GM12864 (cell line): Measurements from ENCODE around the gene MIA2.

Experiments used
- DNase-seq: peaks from one replicate; pipeline ENCODE4 v3.0.0-alpha.2; 2011; ENCODE audit warnings: low read depth
- H3K4me3 ChIP-seq: 2 replicates; pipeline ENCODE4 v1.5.1; 2011; ENCODE audit warnings: mild to moderate bottlenecking, low read depth, low read length, control low read depth
- CTCF ChIP-seq: IDR thresholded peaks from 2 replicates; pipeline ENCODE4 v1.5.1; 2011; ENCODE audit warnings: low read depth, mild to moderate bottlenecking, moderate library complexity, low read length, control low read depth, inconsistent platforms; ENCODE audit errors: missing control alignments

Gene MIA2

GRCh38 chr14:39366460-39367386 lies 133.0 kb downstream of the MIA2 start:
- DNase-seq, result no peak

GRCh38 chr14:39367387-39367751 lies 133.7 kb downstream of the MIA2 start:
- DNase-seq, result no peak
- no peak for TF ChIP-seq CTCF
- no peak overlapping the region for H3K4me3 ChIP-seq

More at GRCh38 chr14:39366460-39367386, 133.0 kb downstream of the MIA2 start:
- H3K4me3 ChIP-seq, result no peak overlapping the region
- TF ChIP-seq CTCF, result no peak

GRCh38 chr14:39368261-39368959 lies 134.7 kb downstream of the MIA2 start:
- TF ChIP-seq CTCF, result peak; percentile 42
- peak; percentile 13 for DNase-seq
- no peak overlapping the region for H3K4me3 ChIP-seq

GRCh38 chr14:39369029-39369428 lies 135.3 kb downstream of the MIA2 start:
- TF ChIP-seq CTCF, result no peak
- no peak overlapping the region for H3K4me3 ChIP-seq
- no peak for DNase-seq

GRCh38 chr14:39370415-39370814 lies 136.7 kb downstream of the MIA2 start:
- H3K4me3 ChIP-seq, result no peak overlapping the region
- DNase-seq, result no peak
- TF ChIP-seq CTCF, result no peak

GRCh38 chr14:39372656-39373055 lies 138.9 kb downstream of the MIA2 start:
- TF ChIP-seq CTCF, result no peak
- H3K4me3 ChIP-seq, result no peak overlapping the region
- no peak for DNase-seq

GRCh38 chr14:39374851-39375250 lies 141.1 kb downstream of the MIA2 start:
- no peak for DNase-seq
- no peak for TF ChIP-seq CTCF
- H3K4me3 ChIP-seq, result no peak overlapping the region
